Measurements from ENCODE around the gene RITA1. TPM values are rescaled to one million over a fixed set of nuclear protein-coding genes. Genes with fewer than 3 reads are reported as not detected.
"Not testable (repeated sequence)": the region's sequence is repeated elsewhere in the genome, so short reads cannot be mapped to it uniquely, and the experiment has no call there.

Gene RITA1
- total RNA-seq, 2 donors from 2014 or later, result 12.2 to 26.9 TPM

- no peak for TF ChIP-seq CTCF (IDR thresholded peaks at IDR 0.05)
- Histone ChIP-seq H3K27ac (no peak overlapping the region), H3K36me3 (no peaks in the 10 kb centered on the region), H3K4me3 (no peak overlapping the region), H3K9me3 (no peaks in the 10 kb centered on the region), H3K27me3 (replicated peaks; ENCODE audit: insufficient read depth) (no peaks in the 10 kb centered on the region), H3K4me1 (ENCODE audit: control insufficient read depth in 1 of 2, low read depth in 2 of 2) (peaks cover 0 to 5% of the 10 kb centered on the region in 2 donors)
- ATAC-seq (ENCODE audit: insufficient number of reproducible peaks, low FRiP score, low read depth) (no peak), DNase-seq (ENCODE audit: low spot score) (no peak)
Measured at GRCh38 chr12:113201187-113202177, 16.0 kb downstream of the RITA1 start.

- H3K36me3 ChIP-seq, result no peaks in the 10 kb centered on the region
- H3K9me3 ChIP-seq, result no peaks in the 10 kb centered on the region
- H3K4me1 ChIP-seq (ENCODE audit: control insufficient read depth in 1 of 2, low read depth in 2 of 2), result peaks cover 0 to 9% of the 10 kb centered on the region in 2 donors
- H3K27ac ChIP-seq, result no peak overlapping the region
- no peaks in the 10 kb centered on the region for H3K27me3 ChIP-seq (replicated peaks; ENCODE audit: insufficient read depth)
- H3K4me3 ChIP-seq, result no peak overlapping the region
- no peak for DNase-seq (ENCODE audit: low spot score)
- no peak for TF ChIP-seq CTCF (IDR thresholded peaks at IDR 0.05)
- no peak for ATAC-seq (ENCODE audit: insufficient number of reproducible peaks, low FRiP score, low read depth)
Measured at GRCh38 chr12:113202300-113203075, 17.0 kb downstream of the RITA1 start.

GRCh38 chr12:113203852-113204760 lies 18.6 kb downstream of the RITA1 start:
- no peaks in the 10 kb centered on the region for H3K27me3 ChIP-seq (replicated peaks; ENCODE audit: insufficient read depth)
- no peaks in the 10 kb centered on the region for H3K9me3 ChIP-seq
- no peak for TF ChIP-seq CTCF (IDR thresholded peaks at IDR 0.05)
- H3K4me3 ChIP-seq, result no peak overlapping the region
- no peak for ATAC-seq (ENCODE audit: insufficient number of reproducible peaks, low FRiP score, low read depth)
- no peak overlapping the region for H3K27ac ChIP-seq
- DNase-seq (ENCODE audit: low spot score), result no peak
- peaks cover 5 to 24% of the 10 kb centered on the region in 2 donors for H3K4me1 ChIP-seq (ENCODE audit: control insufficient read depth in 1 of 2, low read depth in 2 of 2)
- no peaks in the 10 kb centered on the region for H3K36me3 ChIP-seq

GRCh38 chr12:113204804-113205203 lies 19.3 kb downstream of the RITA1 start:
- H3K9me3 ChIP-seq, result no peaks in the 10 kb centered on the region
- H3K27me3 ChIP-seq (replicated peaks; ENCODE audit: insufficient read depth), result no peaks in the 10 kb centered on the region
- H3K36me3 ChIP-seq, result no peaks in the 10 kb centered on the region
- ATAC-seq (ENCODE audit: insufficient number of reproducible peaks, low FRiP score, low read depth) (no peak), DNase-seq (ENCODE audit: low spot score) (no peak)
- peaks cover 5 to 28% of the 10 kb centered on the region in 2 donors for H3K4me1 ChIP-seq (ENCODE audit: control insufficient read depth in 1 of 2, low read depth in 2 of 2)
- H3K4me3 ChIP-seq, result no peak overlapping the region
- H3K27ac ChIP-seq, result no peak overlapping the region
- no peak for TF ChIP-seq CTCF (IDR thresholded peaks at IDR 0.05)

GRCh38 chr12:113206802-113207201 lies 21.3 kb downstream of the RITA1 start:
- peaks cover 5 to 28% of the 10 kb centered on the region in 2 donors for H3K4me1 ChIP-seq (ENCODE audit: control insufficient read depth in 1 of 2, low read depth in 2 of 2)
- H3K9me3 ChIP-seq; H3K27me3 ChIP-seq (replicated peaks; ENCODE audit: insufficient read depth); H3K4me3 ChIP-seq; ATAC-seq (ENCODE audit: insufficient number of reproducible peaks, low FRiP score, low read depth); DNase-seq (ENCODE audit: low spot score); H3K36me3 ChIP-seq: not testable (repeated sequence)
- H3K27ac ChIP-seq, result peak overlapping the region in 1 of 2 donors; percentile 40
